GM13976 (cell line): ENCODE measurements around the gene CRIP3.

ENCODE experiments used
- DNase-seq: peaks from one replicate; pipeline ENCODE4 v3.0.0; 2012; ENCODE audit warnings: low spot score
- CTCF ChIP-seq: IDR thresholded peaks from 2 replicates; pipeline ENCODE4 v1.5.1; 2012; ENCODE audit warnings: borderline replicate concordance, mild to moderate bottlenecking; ENCODE audit not compliant: insufficient read depth; ENCODE audit errors: extremely low read depth, missing control alignments, control extremely low read depth
- in situ Hi-C: fragments of 300-500 bp; cut with MboI; formaldehyde crosslinking; loops from one replicate; pipeline ENCODE4 v1.12.0; 2022; ENCODE audit warnings: low sequenced_read_pairs, mixed read lengths, inconsistent platforms; ENCODE audit not compliant: unreplicated experiment

CRIP3 gene

GRCh38 chr6:43258807-43259686 is 49.6 kb downstream of the CRIP3 start:
- in situ Hi-C loops, result loop anchor here (25.0 kb wide), 1 partner anchor 228 kb away; the partner anchor contains the start of gene TJAP1
- TF ChIP-seq CTCF, result no peak
- DNase-seq, result no peak

- in situ Hi-C loops, result loop anchor here (25.0 kb wide), 1 partner anchor 229 kb away; the partner anchor contains the start of gene TJAP1
- no peak for TF ChIP-seq CTCF
- no peak for DNase-seq
Observed at GRCh38 chr6:43258180-43258579, 50.4 kb downstream of the CRIP3 start.

- TF ChIP-seq CTCF, result no peak
- no peak for DNase-seq
- in situ Hi-C loops, result loop anchor here (25.0 kb wide), 1 partner anchor 230 kb away; the partner anchor contains the start of gene TJAP1
Observed at GRCh38 chr6:43257367-43258145, 51.1 kb downstream of the CRIP3 start.

GRCh38 chr6:43256670-43257366 is 51.8 kb downstream of the CRIP3 start:
- no peak for TF ChIP-seq CTCF
- DNase-seq, result no peak
- in situ Hi-C loops, result loop anchor here (25.0 kb wide), 1 partner anchor 230 kb away; the partner anchor contains the start of gene TJAP1
